GM21528 (cell line): ENCODE results near the gene GADD45G.

ENCODE experiments used
- ATAC-seq: cut with Tn5 transposase; IDR thresholded peaks from one replicate; pipeline ENCODE4 v1.9.1; 2021; ENCODE audit warnings: mild to moderate bottlenecking, moderate library complexity; ENCODE audit not compliant: unreplicated experiment, low FRiP score

The GADD45G gene

GRCh38 chr9:89647366-89648128, 42.7 kb downstream of the GADD45G start:
- no peak for ATAC-seq

DNA sequence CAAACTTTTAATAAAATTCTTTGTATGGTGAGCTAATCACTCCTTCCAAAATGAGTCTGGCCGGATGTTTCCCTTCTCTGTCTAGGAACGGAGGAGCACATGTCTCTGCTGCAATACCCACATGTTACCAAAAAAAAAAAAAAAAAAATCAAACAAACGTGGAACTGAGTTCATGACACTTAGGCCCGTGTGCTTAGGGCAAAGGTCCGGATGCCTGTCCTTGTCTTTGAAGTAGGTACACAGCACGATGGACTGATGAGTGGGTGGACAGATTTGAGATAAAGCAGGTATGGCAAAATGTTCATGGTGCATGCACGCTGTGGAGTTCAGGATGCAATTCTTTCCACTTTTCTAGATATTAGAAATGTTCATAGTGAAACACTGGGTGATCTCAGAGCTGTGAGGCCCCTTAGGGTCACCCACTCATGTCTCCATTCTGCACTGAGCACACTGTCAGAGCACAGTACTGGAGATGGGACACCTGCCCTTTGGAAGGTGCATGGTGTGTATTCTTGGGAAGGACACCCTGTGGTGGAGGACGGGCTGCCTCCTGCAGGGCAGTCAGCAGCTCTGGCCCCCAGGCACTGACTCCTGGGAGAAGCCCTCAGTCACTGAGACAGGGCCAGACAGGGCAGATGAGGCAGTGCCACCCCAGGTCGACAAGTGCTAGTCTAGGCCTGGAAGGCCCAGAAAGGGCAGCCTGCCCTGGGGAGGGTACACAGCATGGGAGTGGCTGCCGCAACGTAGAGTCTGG, 43.6 kb downstream of the GADD45G start:
- ATAC-seq = no peak

- no peak for ATAC-seq
Measured at GRCh38 chr9:89649039-89649691, 44.4 kb downstream of the GADD45G start.

- ATAC-seq = no peak
Measured at GRCh38 chr9:89654025-89654662, 49.3 kb downstream of the GADD45G start.

DNA sequence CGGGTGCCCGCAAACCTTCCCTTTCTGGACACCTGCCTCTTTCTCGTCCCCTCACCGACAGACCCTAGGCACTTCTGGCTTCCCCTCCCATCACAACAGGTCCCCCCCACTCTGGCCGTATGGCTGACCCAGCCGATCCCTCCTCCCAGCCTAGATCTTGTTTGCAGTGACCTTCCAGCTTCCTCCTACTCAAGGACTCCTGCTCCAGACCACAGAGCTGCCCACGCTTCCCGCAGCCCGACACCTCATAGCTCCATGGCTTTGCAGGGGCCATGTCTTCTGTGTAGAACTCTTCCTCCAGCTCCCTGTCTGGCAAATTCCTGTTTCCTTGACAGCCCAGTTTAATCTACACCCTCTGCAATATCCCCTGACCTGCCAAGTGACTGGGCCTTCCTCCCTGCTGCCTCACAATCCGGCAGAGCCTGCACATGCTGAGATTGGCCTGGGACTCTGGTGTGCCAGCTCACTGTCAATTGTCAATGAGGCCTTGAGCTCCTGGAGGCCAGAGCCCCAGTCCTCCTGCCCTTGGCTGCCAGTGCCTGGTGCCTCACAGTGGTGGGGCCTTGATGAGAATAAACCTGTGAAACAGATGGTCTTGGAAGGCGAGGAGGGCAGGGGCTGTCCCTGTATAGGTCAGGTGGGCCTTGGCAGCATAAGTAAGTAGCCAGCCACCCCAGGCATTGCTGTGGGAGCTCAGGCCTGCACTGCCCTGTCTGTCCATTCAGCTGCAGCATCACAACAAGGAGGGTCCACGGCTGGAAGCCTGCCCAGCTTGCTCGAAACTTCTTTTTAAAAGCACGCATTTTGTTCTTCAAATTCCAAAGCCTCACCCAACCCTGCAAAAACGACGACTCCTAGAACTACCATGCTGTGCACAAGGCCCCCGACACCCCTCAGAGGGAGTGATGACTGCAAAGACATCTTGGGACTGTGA, 50.5 kb downstream of the GADD45G start:
- ATAC-seq = no peak
